H9 (cell line): Measurements from ENCODE around the gene KIF5C. TPM values are rescaled to one million over a fixed set of nuclear protein-coding genes. Genes with fewer than 3 reads are reported as not detected.

Experiments
- DNase-seq: peaks from one replicate; pipeline ENCODE4 v3.0.0-alpha.2; 2017
- H2AFZ ChIP-seq: one replicate; pipeline ENCODE4 v1.6.1; 2013; ENCODE audit warnings: mild to moderate bottlenecking, low read length, control low read depth, moderate library complexity
- H2AK5ac ChIP-seq: 2 replicates; pipeline ENCODE4 v1.6.1; 2013; ENCODE audit warnings: low read length, control low read depth, mixed read lengths; ENCODE audit not compliant: insufficient read length
- H2BK120ac ChIP-seq: one replicate; pipeline ENCODE4 v1.6.1; 2013; ENCODE audit warnings: low read depth, mild to moderate bottlenecking, low read length, control low read depth, inconsistent platforms; ENCODE audit not compliant: poor library complexity, severe bottlenecking
- H2BK12ac ChIP-seq: 2 replicates; pipeline ENCODE4 v1.6.1; 2013; ENCODE audit warnings: low read length, control low read depth, mixed read lengths, low read depth; ENCODE audit not compliant: insufficient read length
- H2BK15ac ChIP-seq: 2 replicates; pipeline ENCODE4 v1.6.1; 2013; ENCODE audit warnings: low read depth, low read length, control low read depth
- H2BK20ac ChIP-seq: one replicate; pipeline ENCODE4 v1.6.1; 2013; ENCODE audit warnings: low read depth, mild to moderate bottlenecking, low read length, control low read depth, inconsistent platforms; ENCODE audit not compliant: poor library complexity, severe bottlenecking
- H2BK5ac ChIP-seq: 2 replicates; pipeline ENCODE4 v1.6.1; 2013; ENCODE audit warnings: low read length, control low read depth, mixed read lengths; ENCODE audit not compliant: insufficient read length
- H3K14ac ChIP-seq: 2 replicates; pipeline ENCODE4 v1.6.1; 2013; ENCODE audit warnings: low read length, control low read depth; ENCODE audit not compliant: insufficient read depth
- H3K18ac ChIP-seq: 2 replicates; pipeline ENCODE4 v1.6.1; 2013; ENCODE audit warnings: low read depth, mild to moderate bottlenecking, mixed read lengths, low read length, control low read depth; ENCODE audit not compliant: insufficient read length
- H3K23ac ChIP-seq: 2 replicates; pipeline ENCODE4 v1.6.1; 2013; ENCODE audit warnings: low read length, control low read depth, mixed read lengths, low read depth; ENCODE audit not compliant: insufficient read length
- H3K23me2 ChIP-seq: 2 replicates; pipeline ENCODE4 v1.6.1; 2013; ENCODE audit warnings: low read depth, mild to moderate bottlenecking, mixed read lengths, low read length, control low read depth; ENCODE audit not compliant: insufficient read length, poor library complexity, severe bottlenecking
- H3K27ac ChIP-seq: 2 replicates; pipeline ENCODE4 v1.5.1; 2013; ENCODE audit warnings: low read length, control low read depth, mixed read lengths, low read depth; ENCODE audit not compliant: insufficient read length
- H3K27me3 ChIP-seq: 2 replicates; pipeline ENCODE4 v1.6.1; 2013; ENCODE audit warnings: low read length, control low read depth, inconsistent platforms; ENCODE audit not compliant: insufficient read depth
- H3K4ac ChIP-seq: 2 replicates; pipeline ENCODE4 v1.6.1; 2013; ENCODE audit warnings: low read depth, mild to moderate bottlenecking, control low read depth, inconsistent platforms, low read length, moderate library complexity
- H3K4me1 ChIP-seq: 2 replicates; pipeline ENCODE4 v1.6.1; 2013; ENCODE audit warnings: low read length, control low read depth, inconsistent platforms; ENCODE audit not compliant: insufficient read depth
- H3K4me2 ChIP-seq: 2 replicates; pipeline ENCODE4 v1.6.1; 2013; ENCODE audit warnings: low read length, control low read depth, mixed read lengths; ENCODE audit not compliant: insufficient read length, insufficient read depth
- H3K56ac ChIP-seq: 2 replicates; pipeline ENCODE4 v1.6.1; 2013; ENCODE audit warnings: low read depth, mild to moderate bottlenecking, mixed read lengths, low read length, control low read depth; ENCODE audit not compliant: insufficient read length
- H3K79me1 ChIP-seq: 2 replicates; pipeline ENCODE4 v1.6.1; 2013; ENCODE audit warnings: low read depth, mild to moderate bottlenecking, moderate library complexity, low read length, control low read depth, inconsistent platforms; ENCODE audit not compliant: insufficient read depth, poor library complexity, severe bottlenecking
- H3K79me2 ChIP-seq: 2 replicates; pipeline ENCODE4 v1.6.1; 2013; ENCODE audit warnings: low read length, control low read depth, inconsistent platforms; ENCODE audit not compliant: insufficient read depth
- H3K9ac ChIP-seq: 2 replicates; pipeline ENCODE4 v1.6.1; 2013; ENCODE audit warnings: low read length, control low read depth, mixed read lengths; ENCODE audit not compliant: insufficient read length; ENCODE audit errors: extremely low read depth
- H3K9me3 ChIP-seq: one replicate; pipeline ENCODE4 v1.6.1; 2013; ENCODE audit warnings: low read depth, low read length, inconsistent platforms; ENCODE audit not compliant: control insufficient read depth
- H3T11ph ChIP-seq: one replicate; pipeline ENCODE4 v1.6.1; 2013; ENCODE audit warnings: mild to moderate bottlenecking, low read length, control low read depth, inconsistent platforms
- H4K20me1 ChIP-seq: one replicate; pipeline ENCODE4 v1.6.1; 2013; ENCODE audit not compliant: control insufficient read depth, insufficient read length, insufficient read depth
- H4K5ac ChIP-seq: 2 replicates; pipeline ENCODE4 v1.6.1; 2013; ENCODE audit warnings: low read depth, mild to moderate bottlenecking, mixed read lengths, low read length, control low read depth; ENCODE audit not compliant: insufficient read length
- H4K8ac ChIP-seq: replicated peaks from 2 replicates; pipeline ENCODE4 v1.6.1; 2013; ENCODE audit warnings: low read length, control low read depth, mixed read lengths, low read depth; ENCODE audit not compliant: insufficient read length
- H4K91ac ChIP-seq: 2 replicates; pipeline ENCODE4 v1.6.1; 2013; ENCODE audit warnings: low read depth, mild to moderate bottlenecking, moderate library complexity, mixed read lengths, low read length, control low read depth; ENCODE audit not compliant: insufficient read length
- H3K27ac Mint-ChIP-seq, 3 experiments: 2 replicates in 2 of 3; 3 replicates in 1 of 3; pipeline ENCODE4 v1.8.0; 2020 to 2021; ENCODE audit warnings: mixed read lengths in 3 of 3, mild to moderate bottlenecking in 1 of 3, moderate library complexity in 1 of 3
- H3K27me3 Mint-ChIP-seq: 2 replicates; pipeline ENCODE4 v1.8.0; 2021; ENCODE audit warnings: low read depth, mild to moderate bottlenecking, moderate library complexity, mixed read lengths
- H3K36me3 Mint-ChIP-seq, 3 experiments: 2 replicates in 2 of 3; 3 replicates in 1 of 3; pipeline ENCODE4 v1.8.0; 2020 to 2021; ENCODE audit warnings: low read depth in 3 of 3, mixed read lengths in 3 of 3; ENCODE audit not compliant: insufficient read depth in 1 of 3
- H3K4me1 Mint-ChIP-seq, 2 experiments: 2 replicates each; pipeline ENCODE4 v1.8.0; 2020; ENCODE audit warnings: mixed read lengths in 2 of 2
- H3K4me3 Mint-ChIP-seq, 2 experiments: 2 replicates in 1 of 2; 3 replicates in 1 of 2; pipeline ENCODE4 v1.8.0; 2020 to 2021; ENCODE audit warnings: mild to moderate bottlenecking in 2 of 2, mixed read lengths in 2 of 2, moderate library complexity in 1 of 2
- H3K9me3 Mint-ChIP-seq, 2 experiments: 2 replicates in 1 of 2; 3 replicates in 1 of 2; pipeline ENCODE4 v1.8.0; 2020; ENCODE audit warnings: mild to moderate bottlenecking in 2 of 2, mixed read lengths in 2 of 2, moderate library complexity in 1 of 2
- CTCF ChIP-seq: fragments of 200-600 bp; sonication (generic); conservative IDR thresholded peaks from 3 replicates; pipeline ENCODE4 v1.8.0; 2021; ENCODE audit warnings: antibody characterized with exemption, mild to moderate bottlenecking
- WGBS: extraction: QIAGEN DNeasy Blood & Tissue Kit; methylation state at CpG from one replicate; pipeline ENCODE4 v1.1.7; 2013; ENCODE audit warnings: missing lambda C conversion rate, low lambda C conversion rate, mixed read lengths; ENCODE audit not compliant: insufficient read length; ENCODE audit errors: extremely low coverage; 5-methylcytosine and 5-hydroxymethylcytosine counted together
- total RNA-seq: library from RNA; stranded (reverse); gene quantifications from 2 replicates; pipeline ENCODE4 v1.2.1, GENCODE V29; 2021

Gene KIF5C
- total RNA-seq, 1 experiment from 2014 or later: 52.9 TPM

- no peak overlapping the region for H4K91ac ChIP-seq
- H4K20me1 ChIP-seq: no peaks in the 10 kb centered on the region
- no peak overlapping the region for H2BK12ac ChIP-seq
- Mint-ChIP-seq H3K4me3 (no peak overlapping the region), H3K36me3 (peaks cover 62 to 84% (median 76%) of the 10 kb centered on the region in 3 experiments), H3K9me3 (peaks cover 6 to 25% of the 10 kb centered on the region in 2 experiments), H3K27me3 (no peaks in the 10 kb centered on the region; the same call in 1 of the 2 replicates), H3K27ac (no peak overlapping the region), H3K4me1 (peaks cover 37 to 38% of the 10 kb centered on the region in 2 experiments)
- no peak overlapping the region for H3K14ac ChIP-seq
- no peak overlapping the region for H3T11ph ChIP-seq
- no CpG with 5 or more reads among the region's 6 CpGs for WGBS
- no peak for DNase-seq
- H3K27ac ChIP-seq: no peak overlapping the region
- H2BK20ac ChIP-seq: no peak overlapping the region
- H4K5ac ChIP-seq: no peak overlapping the region
- no peak overlapping the region for H2AK5ac ChIP-seq
- peaks cover under 1% of the 10 kb centered on the region for H3K4me1 ChIP-seq
- H3K27me3 ChIP-seq: no peaks in the 10 kb centered on the region
- no peaks in the 10 kb centered on the region for H3K79me1 ChIP-seq
- H2BK5ac ChIP-seq: no peak overlapping the region
- no peak overlapping the region for H3K4me2 ChIP-seq
- no peak overlapping the region for H2BK15ac ChIP-seq
- no peak overlapping the region for H3K56ac ChIP-seq
- no peak overlapping the region for H4K8ac ChIP-seq
- H3K23ac ChIP-seq: no peak overlapping the region
- no peak for TF ChIP-seq CTCF
- no peak overlapping the region for H3K18ac ChIP-seq
- no peak overlapping the region for H3K9ac ChIP-seq
- H3K9me3 ChIP-seq: peaks cover 13% of the 10 kb centered on the region
- H3K79me2 ChIP-seq: no peaks in the 10 kb centered on the region
- H3K4ac ChIP-seq: no peak overlapping the region
- H2BK120ac ChIP-seq: no peak overlapping the region
- H3K23me2 ChIP-seq: no peaks in the 10 kb centered on the region
- H2AFZ ChIP-seq: no peak overlapping the region
These were observed 130.5 kb downstream of the KIF5C start for GRCh38 chr2:149005471-149006077.
